Activated T-cell treated with anti-CD3 and anti-CD28 coated beads for 1 hour (primary cell): ENCODE measurements around the gene ADCY7.

ENCODE experiments used
- DNase-seq: peaks from one replicate; pipeline ENCODE4 v3.0.0-alpha.2; 2020; ENCODE audit warnings: low read depth

ADCY7 gene

GRCh38 chr16:50282010-50282538 lies 15.7 kb downstream of the ADCY7 start:
- DNase-seq, result peak; percentile 40

GRCh38 chr16:50282955-50283631 lies 16.7 kb downstream of the ADCY7 start:
- no peak for DNase-seq

- DNase-seq, result no peak
Measured at GRCh38 chr16:50284131-50284911, 18.0 kb downstream of the ADCY7 start.

GRCh38 chr16:50285406-50286003 lies 19.2 kb downstream of the ADCY7 start:
- no peak for DNase-seq

GRCh38 chr16:50286681-50287080 lies 20.3 kb downstream of the ADCY7 start:
- DNase-seq, result no peak

GRCh38 chr16:50288026-50288425 lies 21.7 kb downstream of the ADCY7 start:
- DNase-seq, result no peak

- no peak for DNase-seq
Measured at GRCh38 chr16:50288920-50289319, 22.6 kb downstream of the ADCY7 start.

GRCh38 chr16:50289950-50290764 lies 23.8 kb downstream of the ADCY7 start:
- DNase-seq, result no peak

GRCh38 chr16:50290856-50291255 lies 24.5 kb downstream of the ADCY7 start:
- no peak for DNase-seq

- DNase-seq, result no peak
Measured at GRCh38 chr16:50291719-50292565, 25.6 kb downstream of the ADCY7 start.

GRCh38 chr16:50292566-50292948 lies 26.2 kb downstream of the ADCY7 start:
- no peak for DNase-seq

- DNase-seq, result no peak
Measured at GRCh38 chr16:50293041-50293783, 26.9 kb downstream of the ADCY7 start.

- no peak for DNase-seq
Measured at GRCh38 chr16:50293994-50294855, 27.9 kb downstream of the ADCY7 start.

GRCh38 chr16:50294955-50295354 lies 28.6 kb downstream of the ADCY7 start:
- no peak for DNase-seq

- no peak for DNase-seq
Measured at GRCh38 chr16:50295541-50296132, 29.3 kb downstream of the ADCY7 start.

GRCh38 chr16:50296807-50297206 lies 30.5 kb downstream of the ADCY7 start:
- DNase-seq, result no peak

- DNase-seq, result no peak
Measured at GRCh38 chr16:50297301-50298074, 31.1 kb downstream of the ADCY7 start.

GRCh38 chr16:50298075-50298460 lies 31.7 kb downstream of the ADCY7 start:
- no peak for DNase-seq
